Measurements from ENCODE around the gene JMJD6.
"Not testable (repeated sequence)": the region's sequence is repeated elsewhere in the genome, so short reads cannot be mapped to it uniquely, and the experiment has no call there.

The JMJD6 gene

DNA sequence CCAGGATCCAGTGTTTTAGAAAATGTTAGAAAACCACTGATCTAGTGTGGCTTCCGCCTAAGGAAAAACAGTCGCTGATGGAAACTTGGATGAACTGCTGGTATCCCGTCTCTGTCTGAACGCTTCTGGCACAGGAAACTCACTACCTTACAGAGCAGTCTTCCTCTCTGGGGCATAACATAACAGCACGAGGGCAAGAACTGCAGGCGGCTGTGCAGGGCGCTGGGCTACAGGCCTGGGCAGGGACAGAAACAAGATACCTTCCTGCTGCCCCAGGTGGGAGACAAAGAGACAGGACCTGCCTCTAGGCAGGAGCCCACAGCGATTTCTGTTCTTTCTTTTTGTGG lies 26.2 kb downstream of the JMJD6 start:
- ChIA-PET POLR2A (no interaction called here), CTCF (no interaction called here)
- TF ChIP-seq, protein P1, sequence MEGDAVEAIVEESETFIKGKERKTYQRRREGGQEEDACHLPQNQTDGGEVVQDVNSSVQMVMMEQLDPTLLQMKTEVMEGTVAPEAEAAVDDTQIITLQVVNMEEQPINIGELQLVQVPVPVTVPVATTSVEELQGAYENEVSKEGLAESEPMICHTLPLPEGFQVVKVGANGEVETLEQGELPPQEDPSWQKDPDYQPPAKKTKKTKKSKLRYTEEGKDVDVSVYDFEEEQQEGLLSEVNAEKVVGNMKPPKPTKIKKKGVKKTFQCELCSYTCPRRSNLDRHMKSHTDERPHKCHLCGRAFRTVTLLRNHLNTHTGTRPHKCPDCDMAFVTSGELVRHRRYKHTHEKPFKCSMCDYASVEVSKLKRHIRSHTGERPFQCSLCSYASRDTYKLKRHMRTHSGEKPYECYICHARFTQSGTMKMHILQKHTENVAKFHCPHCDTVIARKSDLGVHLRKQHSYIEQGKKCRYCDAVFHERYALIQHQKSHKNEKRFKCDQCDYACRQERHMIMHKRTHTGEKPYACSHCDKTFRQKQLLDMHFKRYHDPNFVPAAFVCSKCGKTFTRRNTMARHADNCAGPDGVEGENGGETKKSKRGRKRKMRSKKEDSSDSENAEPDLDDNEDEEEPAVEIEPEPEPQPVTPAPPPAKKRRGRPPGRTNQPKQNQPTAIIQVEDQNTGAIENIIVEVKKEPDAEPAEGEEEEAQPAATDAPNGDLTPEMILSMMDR (IDR thresholded peaks at IDR 0.05; ENCODE audit: control extremely low read depth, extremely low read depth, low read depth, missing control alignments) = no peak
- DNase-seq (ENCODE audit: extremely low spot score) = no peak

DNA sequence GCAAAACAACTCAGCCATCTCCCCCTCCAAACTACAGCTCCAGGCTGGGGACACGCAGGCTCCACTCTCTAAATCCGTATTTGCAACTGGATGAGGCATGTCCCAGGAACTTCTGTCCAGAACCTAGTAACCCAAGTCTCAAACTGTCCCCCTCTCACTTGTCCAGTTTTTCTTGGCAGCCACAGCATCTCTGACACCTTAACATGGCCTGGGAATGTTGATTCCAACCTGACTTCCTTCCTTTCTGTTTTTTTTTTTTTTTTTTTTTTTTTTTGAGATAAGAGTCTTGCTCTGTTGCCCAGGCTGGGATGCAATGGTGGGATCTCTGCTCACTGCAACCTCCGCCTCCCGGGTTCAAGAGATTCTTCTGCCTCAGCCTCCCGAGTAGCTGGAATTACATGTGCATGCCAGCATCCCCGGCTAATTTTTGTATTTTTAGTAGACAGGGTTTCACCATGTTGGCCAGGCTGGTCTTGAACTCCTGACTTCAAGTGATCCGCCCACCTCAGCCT lies 27.9 kb downstream of the JMJD6 start:
- CTCF ChIA-PET = interaction anchor here (1.1 to 3.8 kb wide), 2 partner anchors 17 kb away, joined by 3 to 20 read pairs; no protein-coding TSS in a partner anchor
- DNase-seq (ENCODE audit: extremely low spot score); POLR2A ChIA-PET: not testable (repeated sequence)

DNA sequence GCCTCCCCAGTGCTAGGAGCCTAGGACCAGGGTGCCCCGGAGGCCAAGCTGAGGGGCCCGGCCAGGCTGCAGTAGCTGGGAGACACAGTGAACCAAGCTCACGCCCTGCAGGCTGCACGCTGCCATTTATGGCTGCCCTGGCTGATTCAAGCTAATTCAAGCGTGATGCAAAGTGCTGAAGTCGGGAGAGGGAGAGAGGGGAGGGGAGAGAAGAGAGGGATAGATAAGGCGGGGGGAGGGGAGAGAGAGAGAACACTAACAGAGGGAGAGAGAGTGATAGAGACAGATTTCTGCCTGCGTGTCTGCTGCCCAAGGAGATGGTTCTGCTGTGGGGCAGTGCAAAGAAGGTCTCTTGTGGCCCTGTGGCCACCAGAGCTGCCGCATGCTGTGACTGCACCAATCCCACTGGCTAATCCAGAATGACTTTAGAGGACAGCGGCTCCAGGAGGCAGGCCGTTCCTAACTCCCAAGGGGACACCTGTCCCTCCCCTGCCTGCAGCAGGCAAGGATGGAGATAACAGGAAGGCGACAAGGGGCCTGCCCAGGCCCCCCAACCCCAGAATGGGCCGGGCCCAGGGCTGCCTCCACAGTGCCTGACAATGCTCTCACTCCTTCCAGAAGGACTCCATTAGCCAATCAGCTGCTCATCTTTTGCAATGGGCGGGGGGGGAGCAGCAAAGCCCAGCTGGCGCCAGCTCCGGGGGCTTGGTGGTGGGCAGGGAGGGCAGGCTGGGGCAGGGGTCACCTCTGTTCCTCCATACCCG lies 28.5 kb downstream of the JMJD6 start:
- ChIA-PET CTCF (interaction anchor here (1.0 to 3.8 kb wide), 2 partner anchors 10 to 16 kb away, joined by 3 to 20 read pairs; no protein-coding TSS in a partner anchor), POLR2A (no interaction called here)
- TF ChIP-seq, protein P1 (IDR thresholded peaks at IDR 0.05; ENCODE audit: control extremely low read depth, extremely low read depth, low read depth, missing control alignments) = no peak
- no peak for DNase-seq (ENCODE audit: extremely low spot score)

GRCh38 chr17:76696763-76697701 lies 29.4 kb downstream of the JMJD6 start:
- TF ChIP-seq, protein P1 (IDR thresholded peaks at IDR 0.05; ENCODE audit: control extremely low read depth, extremely low read depth, low read depth, missing control alignments) = no peak
- CTCF ChIA-PET = interaction anchor here (1.0 to 3.8 kb wide), 3 partner anchors 9 to 18 kb away, joined by 3 to 20 read pairs (median 8); no protein-coding TSS in a partner anchor
- peak; percentile 62 for DNase-seq (ENCODE audit: extremely low spot score)
- POLR2A ChIA-PET = no interaction called here

DNA sequence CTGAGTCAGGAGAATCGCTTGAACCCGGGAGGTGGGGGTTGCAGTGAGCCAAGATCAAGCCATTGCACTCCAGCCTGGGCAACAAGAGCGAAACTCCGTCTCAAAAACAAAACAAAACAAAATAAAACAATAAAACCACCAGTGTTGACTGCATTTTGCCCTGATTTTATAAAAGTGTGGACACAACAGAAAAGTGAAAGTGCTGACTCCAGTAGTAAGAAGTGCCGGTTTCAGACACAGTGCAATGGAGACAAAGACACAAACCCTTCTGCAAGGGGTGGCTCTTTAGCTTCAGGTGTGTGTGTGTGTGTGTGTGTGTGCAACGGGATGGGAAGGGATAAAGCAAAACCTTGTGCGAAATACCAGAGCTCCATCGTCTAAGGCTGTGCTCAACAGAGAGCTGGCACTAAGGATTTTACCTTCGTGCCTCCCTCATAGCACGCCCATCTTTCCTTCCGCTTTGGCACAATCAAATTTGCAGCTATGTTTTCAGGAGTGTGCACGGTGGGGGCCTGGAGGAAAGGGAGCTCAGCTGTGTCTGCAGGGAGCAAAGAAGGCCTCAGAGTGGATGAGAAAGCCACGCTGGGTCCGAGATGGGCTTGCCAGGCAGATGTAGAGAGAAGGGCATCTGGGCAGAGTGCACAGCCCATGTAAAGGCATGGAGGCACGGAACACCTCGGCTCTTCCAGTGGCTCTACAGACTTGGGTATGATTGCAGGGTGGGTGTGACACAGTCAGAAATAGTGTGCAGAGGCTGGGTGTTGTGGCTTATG lies 31.2 kb downstream of the JMJD6 start:
- CTCF ChIA-PET = interaction anchor here (1.0 to 3.8 kb wide), 3 partner anchors 14 to 72 kb away, joined by 4 to 20 read pairs (median 8); no protein-coding TSS in a partner anchor
- DNase-seq (ENCODE audit: extremely low spot score) = no peak
- POLR2A ChIA-PET = no interaction called here
- TF ChIP-seq, protein P1 (IDR thresholded peaks at IDR 0.05; ENCODE audit: control extremely low read depth, extremely low read depth, low read depth, missing control alignments) = no peak

DNA sequence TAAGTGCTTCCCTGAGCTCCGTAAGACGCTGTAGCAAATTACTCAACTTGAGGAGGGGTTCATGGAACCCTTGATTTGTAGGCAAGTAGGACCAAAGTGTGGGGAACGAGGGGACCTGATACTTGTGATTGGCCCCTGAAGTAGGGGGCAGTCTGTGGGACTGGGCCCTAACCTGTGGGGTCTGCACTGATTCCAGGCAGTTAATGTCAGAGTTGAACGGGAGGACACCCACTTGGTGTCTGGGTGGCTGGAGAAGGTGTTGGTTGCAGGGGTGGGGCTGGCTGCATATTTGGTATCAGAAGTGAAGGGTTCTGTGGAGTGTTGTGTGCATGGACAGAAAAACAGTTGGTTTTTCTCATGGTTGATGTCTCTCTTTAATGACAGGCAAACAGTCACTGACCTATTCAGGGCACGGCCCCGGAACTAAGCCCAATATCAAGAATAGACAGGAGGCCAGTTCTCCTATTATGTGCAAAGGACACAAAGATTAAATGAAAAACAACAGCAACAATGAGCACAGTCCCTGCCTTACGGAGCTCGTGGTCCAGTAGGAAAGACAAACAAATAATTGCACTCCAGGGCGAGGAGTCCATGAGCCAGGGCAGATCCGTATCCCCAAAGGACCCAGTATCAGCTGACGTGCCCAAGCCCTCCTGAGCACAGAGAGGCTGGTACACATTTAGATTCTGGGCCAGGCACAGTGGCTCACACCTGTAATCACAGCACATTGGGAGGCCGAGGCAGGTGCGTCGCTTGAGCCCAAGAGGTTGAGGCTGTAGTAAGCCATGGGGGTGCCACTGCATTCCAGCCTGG lies 34.8 kb downstream of the JMJD6 start:
- no peak for DNase-seq (ENCODE audit: extremely low spot score)
- POLR2A ChIA-PET = no interaction called here
- TF ChIP-seq, protein P1 (IDR thresholded peaks at IDR 0.05; ENCODE audit: control extremely low read depth, extremely low read depth, low read depth, missing control alignments) = no peak
- CTCF ChIA-PET = interaction anchor here (1.0 to 1.6 kb wide), 4 partner anchors 10 to 169 kb away, joined by 3 to 12 read pairs (median 3); no protein-coding TSS in a partner anchor

Measured in GM10248 (cell line).